Testis (tissue), 2 donors: ENCODE data around the gene ARHGAP22.

Experiments
- CTCF ChIP-seq, 3 experiments: fragments of 450-650 bp in 2 of 3; fragments of 200-600 bp in 1 of 3; sonication (generic) in 1 of 3; IDR thresholded peaks; one replicate each; pipeline ENCODE4 v1.5.1; 2016 to 2019; ENCODE audit warnings: antibody characterized with exemption in 3 of 3, mild to moderate bottlenecking in 2 of 3, moderate library complexity in 1 of 3
- POLR2A ChIP-seq: fragments of 450-650 bp; IDR thresholded peaks from one replicate; pipeline ENCODE4 v1.6.1; 2017; ENCODE audit warnings: antibody characterized with exemption, mild to moderate bottlenecking, moderate library complexity

GRCh38 chr10:48455055-48455391 lies 149.8 kb downstream of the ARHGAP22 start:
- TF ChIP-seq CTCF (IDR thresholded peaks at IDR 0.05) (no peak), POLR2A (no peak)
